Measurements from ENCODE around the gene WNK1. TPM values are rescaled to one million over a fixed set of nuclear protein-coding genes. Genes with fewer than 3 reads are reported as not detected.

Gene WNK1
- total and polyA plus RNA-seq, 2 of the 8 experiments (the other 6 are each of a cell fraction or from before 2014, with no cell fraction given), result 88.2 to 157 TPM

- H3K9me3 ChIP-seq (ENCODE audit: insufficient read depth in 2 of 2, low read depth in 1 of 2, low read length in 1 of 2), result no peaks in the 10 kb centered on the region
- H2BK15ac ChIP-seq (ENCODE audit: low read length), result no peak overlapping the region
- no peaks in the 10 kb centered on the region for H4K20me1 ChIP-seq (replicated peaks in 1 of 2; ENCODE audit: control insufficient read depth in 1 of 2, insufficient read depth in 2 of 2, low read length in 2 of 2)
- H2BK12ac ChIP-seq (ENCODE audit: low read depth, low read length), result no peak overlapping the region
- H3K18ac ChIP-seq (ENCODE audit: extremely low read depth, low read length), result no peak overlapping the region
- no peaks in the 10 kb centered on the region for H3K79me2 ChIP-seq (ENCODE audit: control insufficient read depth in 1 of 2, insufficient read depth in 2 of 2, low read length in 2 of 2)
- H2AFZ ChIP-seq (ENCODE audit: low read length), result no peak overlapping the region
- H2BK5ac ChIP-seq (ENCODE audit: low read depth, low read length), result no peak overlapping the region
- TF ChIP-seq SP4 (IDR thresholded peaks at IDR 0.05; ENCODE audit: low read length), result no peak
- TF ChIP-seq, protein P1, sequence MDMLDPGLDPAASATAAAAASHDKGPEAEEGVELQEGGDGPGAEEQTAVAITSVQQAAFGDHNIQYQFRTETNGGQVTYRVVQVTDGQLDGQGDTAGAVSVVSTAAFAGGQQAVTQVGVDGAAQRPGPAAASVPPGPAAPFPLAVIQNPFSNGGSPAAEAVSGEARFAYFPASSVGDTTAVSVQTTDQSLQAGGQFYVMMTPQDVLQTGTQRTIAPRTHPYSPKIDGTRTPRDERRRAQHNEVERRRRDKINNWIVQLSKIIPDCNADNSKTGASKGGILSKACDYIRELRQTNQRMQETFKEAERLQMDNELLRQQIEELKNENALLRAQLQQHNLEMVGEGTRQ (IDR thresholded peaks at IDR 0.05; ENCODE audit: low read length), result no peak
- no peak for TF ChIP-seq FOSL1 (IDR thresholded peaks at IDR 0.05; ENCODE audit: insufficient read depth, low read depth, low read length)
- TF ChIP-seq PHF8 (conservative IDR thresholded peaks at IDR 0.05; ENCODE audit: low read depth, low read length), result no peak
- TF ChIP-seq TBP (IDR thresholded peaks at IDR 0.05; ENCODE audit: low read depth, low read length), result no peak
- TF ChIP-seq HDAC2 (IDR thresholded peaks at IDR 0.05; ENCODE audit: borderline replicate concordance in 1 of 2, low read depth in 2 of 2, low read length in 2 of 2), result no peak
- no peak for TF ChIP-seq RNF2 (IDR thresholded peaks at IDR 0.05; ENCODE audit: borderline replicate concordance, low read depth, low read length, missing control alignments, poor library complexity, severe bottlenecking)
- TF ChIP-seq CHD2 (IDR thresholded peaks at IDR 0.05; ENCODE audit: low read length), result no peak
- H2BK20ac ChIP-seq (ENCODE audit: low read length), result no peak overlapping the region
- no peak overlapping the region for H3K27ac ChIP-seq (ENCODE audit: low read depth, low read length)
- H4K5ac ChIP-seq (ENCODE audit: insufficient read length, low read depth, low read length), result no peak overlapping the region
- H2AK5ac ChIP-seq (ENCODE audit: low read depth, low read length), result no peak overlapping the region
- H2BK120ac ChIP-seq (replicated peaks; ENCODE audit: low read depth, low read length), result no peak overlapping the region
- ChIA-PET POLR2A (ENCODE audit: partially characterized antibody) (interaction anchor here (1.0 kb wide), 1 partner anchor 11 kb away, joined by 3 read pairs; the partner anchor contains the start of gene WNK1), CTCF (ENCODE audit: partially characterized antibody) (interaction anchor here (0.6 to 2.2 kb wide), 7 partner anchors 10 to 286 kb away, joined by 3 to 13 read pairs (median 3); partner anchors contain the start of gene WNK1)
- H3K14ac ChIP-seq (ENCODE audit: insufficient read length), result no peak overlapping the region
- no peak overlapping the region for H3K9ac ChIP-seq (replicated peaks in 1 of 4; ENCODE audit: extremely low read depth in 1 of 4, low read depth in 3 of 4, low read length in 3 of 4)
- H3K56ac ChIP-seq (replicated peaks; ENCODE audit: insufficient read length, low read depth, low read length), result no peak overlapping the region
- FAIRE-seq (no peak), DNase-seq (ENCODE audit: low read depth in 1 of 2, low spot score in 2 of 2) (no peak)
- H3K27me3 ChIP-seq (replicated peaks in 1 of 4; ENCODE audit: control insufficient read depth in 3 of 4, extremely low read depth in 1 of 4, insufficient read depth in 3 of 4, low read length in 3 of 4), result no peaks in the 10 kb centered on the region
- no peak overlapping the region for H3K4me2 ChIP-seq (ENCODE audit: insufficient read depth in 1 of 2, low read depth in 2 of 2, low read length in 2 of 2)
- H3K79me1 ChIP-seq (ENCODE audit: low read depth, low read length), result no peaks in the 10 kb centered on the region
- no peaks in the 10 kb centered on the region for H3K36me3 ChIP-seq (ENCODE audit: control insufficient read depth in 2 of 4, insufficient read depth in 4 of 4, low read length in 3 of 4)
- H3K23ac ChIP-seq (ENCODE audit: insufficient read length), result no peak overlapping the region
- H3K23me2 ChIP-seq (ENCODE audit: low read depth, low read length), result no peaks in the 10 kb centered on the region
- H4K91ac ChIP-seq (replicated peaks; ENCODE audit: insufficient read length, low read length), result no peak overlapping the region
- H3K4ac ChIP-seq (replicated peaks; ENCODE audit: insufficient read length, low read depth, low read length), result no peak overlapping the region
- 82% methylated on average over 6 of the region's 6 CpGs; no CpG with 5 or more reads in 1 of the 2 experiments for WGBS, 2 experiments (ENCODE audit: extremely low coverage in 1 of 2, insufficient coverage in 1 of 2, insufficient read length in 1 of 2, insufficient replicate concordance in 2 of 2, low coverage in 1 of 2, low lambda C conversion rate in 2 of 2, missing lambda C conversion rate in 1 of 2)
- H3K4me1 ChIP-seq (replicated peaks in 1 of 4; ENCODE audit: control insufficient read depth in 3 of 4, insufficient read depth in 4 of 4, low read length in 3 of 4), result no peaks in the 10 kb centered on the region
- H4K8ac ChIP-seq (ENCODE audit: extremely low read depth, insufficient read depth, low read length), result no peak overlapping the region
- H3K4me3 ChIP-seq (ENCODE audit: extremely low read depth in 1 of 4, insufficient read depth in 2 of 4, low read depth in 3 of 4, low read length in 4 of 4), result no peak overlapping the region
These were observed 11.5 kb upstream of the WNK1 start for GRCh38 chr12:740921-741320.

Data from H1 (cell line).